Thyroid gland (tissue), 4 donors: ENCODE results near the gene COL25A1. TPM values are rescaled to one million over a fixed set of nuclear protein-coding genes. Genes with fewer than 3 reads are reported as not detected.
"Not testable (repeated sequence)": the region's sequence is repeated elsewhere in the genome, so short reads cannot be mapped to it uniquely, and the experiment has no call there.

ENCODE experiments used
- DNase-seq, 2 donors: peaks; one replicate each; pipeline ENCODE4 v3.0.0-alpha.2; 2019
- H3K27ac ChIP-seq, 3 donors: fragments of 200-600 bp; sonication (generic); 1 replicate in 2 of 3; 2 replicates in 1 of 3; pipeline ENCODE4 v1.5.1; 2016 to 2019; ENCODE audit warnings: mild to moderate bottlenecking in 1 of 3, moderate library complexity in 1 of 3
- H3K27me3 ChIP-seq: fragments of 200-600 bp; sonication (generic); one replicate; pipeline ENCODE4 v1.5.1; 2019
- H3K36me3 ChIP-seq, 2 donors: fragments of 200-600 bp; sonication (generic); one replicate each; pipeline ENCODE4 v1.5.1; 2016 to 2019
- H3K4me1 ChIP-seq, 2 donors: fragments of 200-600 bp; sonication (generic); one replicate each; pipeline ENCODE4 v1.5.1; 2017 to 2019
- H3K4me3 ChIP-seq, 3 donors: fragments of 200-600 bp; sonication (generic); replicated peaks in 1 of 3; 1 replicate in 2 of 3; 2 replicates in 1 of 3; pipeline ENCODE4 v1.5.1; 2016; ENCODE audit warnings: mild to moderate bottlenecking in 1 of 3
- H3K9me3 ChIP-seq: fragments of 200-600 bp; sonication (generic); one replicate; pipeline ENCODE4 v1.5.1; 2017
- CTCF ChIP-seq, 6 experiments: fragments of 200-600 bp in 3 of 6; fragments of 450-650 bp in 3 of 6; sonication (generic) in 3 of 6; IDR thresholded peaks; one replicate each; pipeline ENCODE4 v1.5.1; 2016 to 2019; ENCODE audit warnings: antibody characterized with exemption in 6 of 6, mild to moderate bottlenecking in 2 of 6, inconsistent platforms in 1 of 6, moderate library complexity in 1 of 6
- POLR2A ChIP-seq, 2 donors: fragments of 450-650 bp; IDR thresholded peaks; one replicate each; pipeline ENCODE4 v1.6.1; 2017; ENCODE audit warnings: antibody characterized with exemption in 2 of 2, mild to moderate bottlenecking in 2 of 2, moderate library complexity in 1 of 2
- WGBS, 2 donors: methylation state at CpG; one replicate each; pipeline ENCODE4 v1.1.5; 2017; 5-methylcytosine and 5-hydroxymethylcytosine counted together
- intact Hi-C: fragments of 100-400 bp; cut with DNase I; formaldehyde crosslinking; loops from one replicate; pipeline ENCODE4 v1.15.1; 2023
- total RNA-seq, 4 donors: library from RNA; depleted of rRNA; stranded (reverse); fragments of >200 nt; gene quantifications; one replicate each; pipeline ENCODE4 v1.2.3, GENCODE V29; 2016

The COL25A1 gene
- total RNA-seq, 4 donors from 2014 or later: 5.5 to 21.0 (median 7.1) TPM

GRCh38 chr4:109083911-109084310, 218.5 kb downstream of the COL25A1 start:
- TF ChIP-seq CTCF (IDR thresholded peaks at IDR 0.05) (no peak), POLR2A (IDR thresholded peaks at IDR 0.05) (no peak)
- no peaks in the 10 kb centered on the region for H3K27me3 ChIP-seq
- DNase-seq: no peak
- no peak overlapping the region for H3K4me3 ChIP-seq
- intact Hi-C loops: no loop called here
- no peaks in the 10 kb centered on the region for H3K9me3 ChIP-seq
- no peaks in the 10 kb centered on the region for H3K4me1 ChIP-seq
- H3K27ac ChIP-seq: no peak overlapping the region
- 96% methylated on average over 3 of the region's 3 CpGs for WGBS, 2 donors
- no peaks in the 10 kb centered on the region for H3K36me3 ChIP-seq

DNA sequence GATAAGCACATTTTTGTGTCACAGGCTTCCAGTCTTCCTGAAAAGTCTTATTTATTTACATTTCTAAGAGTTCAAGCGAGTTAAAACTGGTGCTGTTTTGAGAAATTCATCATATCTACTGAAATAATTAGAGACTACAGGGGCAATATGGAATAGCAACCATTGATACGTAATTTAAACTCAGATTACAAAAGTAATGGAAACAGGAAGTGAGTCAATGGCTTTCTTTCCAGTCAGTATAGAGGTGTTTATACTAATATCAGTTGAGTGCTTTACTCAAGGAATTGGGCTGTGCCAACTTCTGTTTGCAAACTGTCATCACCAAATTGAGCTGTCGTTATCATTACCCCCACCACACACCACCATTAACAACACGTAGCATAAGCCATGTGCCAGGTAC, 222.7 kb downstream of the COL25A1 start:
- H3K4me1 ChIP-seq: no peaks in the 10 kb centered on the region
- H3K27me3 ChIP-seq: no peaks in the 10 kb centered on the region
- H3K9me3 ChIP-seq: no peaks in the 10 kb centered on the region
- whole genome bisulfite sequencing, 2 donors: 48 to 80% methylated on average over 4 of the region's 4 CpGs
- H3K36me3 ChIP-seq: no peaks in the 10 kb centered on the region
- intact Hi-C loops: no loop called here
- DNase-seq: no peak
- TF ChIP-seq CTCF (IDR thresholded peaks at IDR 0.05): no peak
- no peak for TF ChIP-seq POLR2A (IDR thresholded peaks at IDR 0.05)
- no peak overlapping the region for H3K27ac ChIP-seq
- H3K4me3 ChIP-seq: no peak overlapping the region

GRCh38 chr4:109079201-109079600, 223.3 kb downstream of the COL25A1 start:
- H3K36me3 ChIP-seq: no peaks in the 10 kb centered on the region
- WGBS, 2 donors: 79 to 81% methylated on average over 2 of the region's 2 CpGs
- no peaks in the 10 kb centered on the region for H3K9me3 ChIP-seq
- H3K4me3 ChIP-seq: no peak overlapping the region
- TF ChIP-seq CTCF (IDR thresholded peaks at IDR 0.05) (no peak), POLR2A (IDR thresholded peaks at IDR 0.05) (no peak)
- no peak overlapping the region for H3K27ac ChIP-seq
- no peak for DNase-seq
- intact Hi-C loops: no loop called here
- H3K4me1 ChIP-seq: no peaks in the 10 kb centered on the region
- no peaks in the 10 kb centered on the region for H3K27me3 ChIP-seq

GRCh38 chr4:109078724-109079123, 223.7 kb downstream of the COL25A1 start:
- H3K4me1 ChIP-seq: no peaks in the 10 kb centered on the region
- H3K36me3 ChIP-seq: no peaks in the 10 kb centered on the region
- 48 to 60% methylated on average over 1 of the region's 1 CpG for WGBS, 2 donors
- H3K9me3 ChIP-seq: no peaks in the 10 kb centered on the region
- H3K27ac ChIP-seq: no peak overlapping the region
- H3K4me3 ChIP-seq: no peak overlapping the region
- TF ChIP-seq POLR2A (IDR thresholded peaks at IDR 0.05) (no peak), CTCF (IDR thresholded peaks at IDR 0.05) (no peak)
- no peaks in the 10 kb centered on the region for H3K27me3 ChIP-seq
- intact Hi-C loops: no loop called here
- peak in 1 of 2 donors; percentile 1 for DNase-seq

GRCh38 chr4:109077505-109077904, 225.0 kb downstream of the COL25A1 start:
- Histone ChIP-seq H3K4me1 (no peaks in the 10 kb centered on the region), H3K9me3 (no peaks in the 10 kb centered on the region), H3K4me3 (no peak overlapping the region), H3K27ac (no peak overlapping the region), H3K36me3 (no peaks in the 10 kb centered on the region), H3K27me3 (no peaks in the 10 kb centered on the region)
- DNase-seq: no peak
- intact Hi-C loops: no loop called here
- no peak for TF ChIP-seq POLR2A (IDR thresholded peaks at IDR 0.05)
- TF ChIP-seq CTCF (IDR thresholded peaks at IDR 0.05): no peak
- WGBS, 2 donors: 84 to 88% methylated on average over 3 of the region's 3 CpGs

DNA sequence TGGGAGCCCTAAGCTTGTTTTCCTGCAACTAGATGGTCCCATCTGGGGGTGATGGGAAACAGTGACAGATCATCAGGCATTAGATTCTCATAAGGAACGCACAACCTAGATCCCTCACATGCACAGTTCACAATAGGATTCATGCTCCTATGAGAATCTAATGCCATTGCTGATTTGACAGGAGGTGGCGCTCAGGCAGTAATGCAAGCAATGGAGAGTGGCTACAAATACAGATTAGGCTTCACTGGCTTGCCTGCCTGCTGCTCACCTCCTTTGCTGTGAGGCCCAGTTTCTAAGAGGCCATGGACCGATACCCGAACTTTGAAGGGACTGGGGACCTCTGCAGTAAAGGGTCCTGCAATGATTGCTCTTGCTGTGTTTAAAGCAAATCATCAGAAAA, 225.7 kb downstream of the COL25A1 start:
- DNase-seq, H3K4me3 ChIP-seq, H3K36me3 ChIP-seq, intact Hi-C loops, H3K9me3 ChIP-seq, H3K27me3 ChIP-seq, H3K4me1 ChIP-seq, H3K27ac ChIP-seq: not testable (repeated sequence)
- WGBS, 2 donors: 95 to 96% methylated on average over 4 of the region's 4 CpGs
